Parathyroid adenoma (tissue), 2 donors: ENCODE data around the gene FCER1G.

Source experiments
- H2AFZ ChIP-seq: fragments of 300-600 bp; sonication (generic); one replicate; pipeline ENCODE4 v1.7.0; 2017; ENCODE audit warnings: antibody characterized with exemption, mild to moderate bottlenecking
- H3K27ac ChIP-seq: fragments of 300-600 bp; sonication (generic); one replicate; pipeline ENCODE4 v1.7.0; 2017
- H3K27me3 ChIP-seq: fragments of 300-600 bp; sonication (generic); one replicate; pipeline ENCODE4 v1.7.0; 2017; ENCODE audit warnings: low read length; ENCODE audit not compliant: control insufficient read depth, insufficient read depth
- H3K36me3 ChIP-seq: fragments of 300-600 bp; sonication (generic); one replicate; pipeline ENCODE4 v1.7.0; 2017; ENCODE audit warnings: low read length; ENCODE audit not compliant: control insufficient read depth, insufficient read depth
- H3K4me1 ChIP-seq: fragments of 300-600 bp; sonication (generic); one replicate; pipeline ENCODE4 v1.7.0; 2017; ENCODE audit warnings: control low read depth
- H3K4me2 ChIP-seq: fragments of 300-600 bp; sonication (generic); one replicate; pipeline ENCODE4 v1.7.0; 2017; ENCODE audit warnings: low read length
- H3K4me3 ChIP-seq: fragments of 300-600 bp; sonication (generic); one replicate; pipeline ENCODE4 v1.7.0; 2017; ENCODE audit warnings: low read depth, low read length
- H3K79me2 ChIP-seq: fragments of 300-600 bp; sonication (generic); one replicate; pipeline ENCODE4 v1.7.0; 2017; ENCODE audit warnings: control low read depth
- H3K9ac ChIP-seq: fragments of 300-600 bp; sonication (generic); one replicate; pipeline ENCODE4 v1.7.0; 2017; ENCODE audit warnings: mild to moderate bottlenecking
- H3K9me3 ChIP-seq: fragments of 300-600 bp; sonication (generic); one replicate; pipeline ENCODE4 v1.7.0; 2017; ENCODE audit warnings: low read length; ENCODE audit not compliant: control insufficient read depth
- TF ChIP-seq, protein P1 (sequence below): fragments of 300-600 bp; sonication (generic); IDR thresholded peaks from one replicate; pipeline ENCODE4 v1.7.0; 2017; ENCODE audit warnings: antibody characterized with exemption, mild to moderate bottlenecking
- donor health status: primary hyperparathyroidism.

Gene FCER1G

GRCh38 chr1:161196111-161196510 lies 19.0 kb upstream of the FCER1G start:
- H3K9ac ChIP-seq, result no peak overlapping the region
- peak overlapping the region; percentile 98 for H3K27ac ChIP-seq
- no peaks in the 10 kb centered on the region for H3K4me1 ChIP-seq
- no peaks in the 10 kb centered on the region for H3K9me3 ChIP-seq
- H3K79me2 ChIP-seq, result no peaks in the 10 kb centered on the region
- no peak overlapping the region for H2AFZ ChIP-seq
- H3K36me3 ChIP-seq, result no peaks in the 10 kb centered on the region
- TF ChIP-seq, protein P1, sequence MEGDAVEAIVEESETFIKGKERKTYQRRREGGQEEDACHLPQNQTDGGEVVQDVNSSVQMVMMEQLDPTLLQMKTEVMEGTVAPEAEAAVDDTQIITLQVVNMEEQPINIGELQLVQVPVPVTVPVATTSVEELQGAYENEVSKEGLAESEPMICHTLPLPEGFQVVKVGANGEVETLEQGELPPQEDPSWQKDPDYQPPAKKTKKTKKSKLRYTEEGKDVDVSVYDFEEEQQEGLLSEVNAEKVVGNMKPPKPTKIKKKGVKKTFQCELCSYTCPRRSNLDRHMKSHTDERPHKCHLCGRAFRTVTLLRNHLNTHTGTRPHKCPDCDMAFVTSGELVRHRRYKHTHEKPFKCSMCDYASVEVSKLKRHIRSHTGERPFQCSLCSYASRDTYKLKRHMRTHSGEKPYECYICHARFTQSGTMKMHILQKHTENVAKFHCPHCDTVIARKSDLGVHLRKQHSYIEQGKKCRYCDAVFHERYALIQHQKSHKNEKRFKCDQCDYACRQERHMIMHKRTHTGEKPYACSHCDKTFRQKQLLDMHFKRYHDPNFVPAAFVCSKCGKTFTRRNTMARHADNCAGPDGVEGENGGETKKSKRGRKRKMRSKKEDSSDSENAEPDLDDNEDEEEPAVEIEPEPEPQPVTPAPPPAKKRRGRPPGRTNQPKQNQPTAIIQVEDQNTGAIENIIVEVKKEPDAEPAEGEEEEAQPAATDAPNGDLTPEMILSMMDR, result no peak
- H3K4me3 ChIP-seq, result no peak overlapping the region
- H3K4me2 ChIP-seq, result no peak overlapping the region
- no peaks in the 10 kb centered on the region for H3K27me3 ChIP-seq

DNA sequence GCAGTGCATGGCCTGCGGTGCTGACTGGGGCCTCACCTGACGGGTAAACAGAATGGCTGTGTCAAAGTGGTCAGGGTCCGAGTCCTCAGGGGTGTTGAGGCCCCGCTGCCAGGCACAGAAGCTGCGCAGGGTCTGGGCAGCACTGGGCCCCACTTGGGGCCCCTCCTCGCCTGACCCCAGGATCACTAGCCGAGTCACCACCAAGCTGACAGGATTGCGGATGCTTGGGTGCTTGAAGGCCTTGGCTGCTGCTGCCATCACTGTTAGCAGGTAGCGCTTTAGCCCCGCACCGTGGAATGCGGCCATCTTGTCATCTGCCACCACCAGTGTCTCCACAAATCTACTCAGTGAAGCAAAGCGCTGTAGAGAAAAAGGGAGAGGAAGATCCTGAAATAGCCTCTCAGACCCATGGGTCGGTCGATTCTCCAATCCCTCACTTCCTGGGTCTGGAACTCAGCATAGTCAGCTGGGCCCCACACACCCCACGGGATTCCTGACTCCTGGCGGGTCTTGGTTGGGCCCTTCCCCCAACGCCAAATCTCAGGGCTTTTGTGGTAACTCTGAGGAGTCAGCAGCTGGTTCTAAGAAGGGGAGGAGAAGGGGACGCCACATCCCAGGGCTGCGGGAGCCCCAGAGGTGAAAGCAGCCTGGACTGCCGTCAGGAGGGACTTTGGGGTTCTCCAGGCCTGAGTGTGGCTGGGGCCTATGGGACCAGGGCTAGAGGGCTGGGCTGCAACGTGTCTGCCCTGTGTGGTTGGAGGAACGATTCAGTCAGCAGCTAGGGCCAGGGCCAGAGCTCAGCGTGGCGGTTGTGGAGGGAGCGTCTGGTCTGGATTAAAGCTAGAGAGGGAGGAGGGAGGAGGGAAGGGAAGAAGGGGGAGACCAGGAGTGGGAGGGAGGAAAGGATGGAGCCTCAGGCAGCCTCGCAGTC lies 18.3 kb upstream of the FCER1G start:
- H3K27me3 ChIP-seq, result no peaks in the 10 kb centered on the region
- H3K9me3 ChIP-seq, result no peaks in the 10 kb centered on the region
- H3K27ac ChIP-seq, result peak overlapping the region; percentile 98
- H3K36me3 ChIP-seq, result no peaks in the 10 kb centered on the region
- H3K9ac ChIP-seq, result no peak overlapping the region
- TF ChIP-seq, protein P1, result no peak
- H3K4me3 ChIP-seq, result no peak overlapping the region
- H2AFZ ChIP-seq, result no peak overlapping the region
- H3K79me2 ChIP-seq, result no peaks in the 10 kb centered on the region
- peaks cover under 1% of the 10 kb centered on the region for H3K4me1 ChIP-seq
- H3K4me2 ChIP-seq, result no peak overlapping the region

- peaks cover 2% of the 10 kb centered on the region for H3K4me1 ChIP-seq
- H3K9ac ChIP-seq, result no peak overlapping the region
- no peaks in the 10 kb centered on the region for H3K27me3 ChIP-seq
- no peaks in the 10 kb centered on the region for H3K9me3 ChIP-seq
- TF ChIP-seq, protein P1, result no peak
- H3K27ac ChIP-seq, result peak overlapping the region; percentile 98
- H3K36me3 ChIP-seq, result no peaks in the 10 kb centered on the region
- H3K79me2 ChIP-seq, result peaks cover 2% of the 10 kb centered on the region
- peak overlapping the region; percentile 17 for H3K4me2 ChIP-seq
- H2AFZ ChIP-seq, result no peak overlapping the region
- no peak overlapping the region for H3K4me3 ChIP-seq
These were observed 17.4 kb upstream of the FCER1G start for GRCh38 chr1:161197560-161198193.

DNA sequence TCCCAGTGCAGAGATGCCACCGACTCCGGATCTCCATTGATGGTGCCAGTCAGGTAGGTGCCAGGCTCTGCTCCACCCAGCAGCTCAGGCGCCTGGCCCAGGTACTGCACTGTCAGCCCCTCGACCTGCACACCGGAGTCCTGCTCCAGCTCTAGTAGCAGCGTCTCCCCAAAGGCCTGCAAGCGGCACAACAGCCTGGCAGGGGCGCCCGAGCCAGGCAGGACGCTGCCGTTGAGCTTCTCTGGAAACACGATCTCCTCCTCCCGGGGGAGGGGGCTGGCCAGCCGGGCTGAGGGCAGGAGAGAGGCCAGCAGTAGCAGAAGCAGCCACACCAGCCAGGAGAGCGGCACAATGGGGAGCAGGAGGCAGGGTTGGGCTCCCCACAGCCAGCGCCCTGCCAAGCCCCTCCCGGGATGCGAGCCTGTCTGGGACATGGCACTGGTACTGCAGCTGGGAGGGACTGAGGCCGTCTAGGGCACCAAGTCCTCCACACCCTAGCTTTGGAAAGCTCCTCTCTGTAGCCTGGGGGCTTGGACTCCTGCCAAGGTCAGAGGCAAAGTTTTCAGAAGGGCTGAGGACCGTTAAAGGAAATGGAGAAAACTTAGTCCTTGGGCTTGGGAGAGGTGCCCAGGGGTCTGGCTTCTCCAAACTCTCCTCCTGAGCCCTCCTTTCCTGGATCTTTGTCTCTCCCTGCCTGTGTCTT lies 16.8 kb upstream of the FCER1G start:
- Histone ChIP-seq H3K27ac (peak overlapping the region; percentile 98), H3K4me3 (peak overlapping the region; percentile 23)

More for the DNA sequence above, 16.8 kb upstream of the FCER1G start:
- TF ChIP-seq, protein P1, result no peak
- Histone ChIP-seq H3K9me3 (no peaks in the 10 kb centered on the region), H3K9ac (no peak overlapping the region), H3K4me2 (peak overlapping the region; percentile 17), H2AFZ (peak overlapping the region; percentile 34), H3K36me3 (no peaks in the 10 kb centered on the region), H3K27me3 (no peaks in the 10 kb centered on the region), H3K79me2 (peaks cover 9% of the 10 kb centered on the region), H3K4me1 (peaks cover 4% of the 10 kb centered on the region)
